ENCODE measurements around the gene TSPAN18.
A peak's percentile ranks its signal among the peaks of the same experiment; 100 is the strongest.

The TSPAN18 gene

GRCh38 chr11:44774731-44775130, 48.0 kb downstream of the TSPAN18 start:
- H3K9ac ChIP-seq (ENCODE audit: low read length): no peak overlapping the region
- no peaks in the 10 kb centered on the region for H3K9me2 ChIP-seq (replicated peaks; ENCODE audit: insufficient read depth, low read length)
- H3K27ac ChIP-seq (ENCODE audit: low read length): no peak overlapping the region

GRCh38 chr11:44775366-44775984, 48.7 kb downstream of the TSPAN18 start:
- H3K9ac ChIP-seq (ENCODE audit: low read length): no peak overlapping the region
- H3K4me2 ChIP-seq (ENCODE audit: low read depth, low read length): no peak overlapping the region
- no peaks in the 10 kb centered on the region for H3K9me2 ChIP-seq (replicated peaks; ENCODE audit: insufficient read depth, low read length)
- no peak overlapping the region for H3K4me3 ChIP-seq (ENCODE audit: low read length)
- no peaks in the 10 kb centered on the region for H3F3A ChIP-seq (ENCODE audit: insufficient read depth, low read length)
- no peaks in the 10 kb centered on the region for H3K4me1 ChIP-seq (ENCODE audit: low read length)
- H3K27me3 ChIP-seq (replicated peaks; ENCODE audit: insufficient read depth, low read length): no peaks in the 10 kb centered on the region
- peak; percentile 38 for DNase-seq
- H3K9me3 ChIP-seq (replicated peaks; ENCODE audit: insufficient read depth, low read length): no peaks in the 10 kb centered on the region
- H4K20me1 ChIP-seq (ENCODE audit: insufficient read depth, low read length): no peaks in the 10 kb centered on the region
- H2AFZ ChIP-seq (ENCODE audit: low read length): no peak overlapping the region
- no peak for TF ChIP-seq EZH2 (optimal IDR thresholded peaks at IDR 0.05; ENCODE audit: low read depth, low read length)
- TF ChIP-seq EZH2phosphoT487 (IDR thresholded peaks at IDR 0.05; ENCODE audit: low read length): no peak
- TF ChIP-seq CTCF (IDR thresholded peaks at IDR 0.05; ENCODE audit: low read length): peak; percentile 56
- H3K36me3 ChIP-seq (replicated peaks; ENCODE audit: insufficient read depth, low read length): no peaks in the 10 kb centered on the region
- H3K27ac ChIP-seq (ENCODE audit: low read length): no peak overlapping the region
- H3K79me2 ChIP-seq (ENCODE audit: low read length): no peaks in the 10 kb centered on the region

More at GRCh38 chr11:44774731-44775130, 48.0 kb downstream of the TSPAN18 start:
- DNase-seq: no peak
- no peaks in the 10 kb centered on the region for H3K9me3 ChIP-seq (replicated peaks; ENCODE audit: insufficient read depth, low read length)
- no peaks in the 10 kb centered on the region for H4K20me1 ChIP-seq (ENCODE audit: insufficient read depth, low read length)
- H3K4me1 ChIP-seq (ENCODE audit: low read length): no peaks in the 10 kb centered on the region
- no peaks in the 10 kb centered on the region for H3K36me3 ChIP-seq (replicated peaks; ENCODE audit: insufficient read depth, low read length)
- no peak overlapping the region for H3K4me2 ChIP-seq (ENCODE audit: low read depth, low read length)
- no peaks in the 10 kb centered on the region for H3K27me3 ChIP-seq (replicated peaks; ENCODE audit: insufficient read depth, low read length)
- no peaks in the 10 kb centered on the region for H3K79me2 ChIP-seq (ENCODE audit: low read length)
- H2AFZ ChIP-seq (ENCODE audit: low read length): no peak overlapping the region
- H3F3A ChIP-seq (ENCODE audit: insufficient read depth, low read length): no peaks in the 10 kb centered on the region
- no peak overlapping the region for H3K4me3 ChIP-seq (ENCODE audit: low read length)
- no peak for TF ChIP-seq EZH2 (optimal IDR thresholded peaks at IDR 0.05; ENCODE audit: low read depth, low read length)
- no peak for TF ChIP-seq CTCF (IDR thresholded peaks at IDR 0.05; ENCODE audit: low read length)

GRCh38 chr11:44775985-44776446, 49.3 kb downstream of the TSPAN18 start:
- Histone ChIP-seq H3F3A (ENCODE audit: insufficient read depth, low read length) (no peaks in the 10 kb centered on the region), H3K27ac (ENCODE audit: low read length) (no peak overlapping the region)

More at GRCh38 chr11:44775985-44776446, 49.3 kb downstream of the TSPAN18 start:
- H3K36me3 ChIP-seq (replicated peaks; ENCODE audit: insufficient read depth, low read length): no peaks in the 10 kb centered on the region
- H2AFZ ChIP-seq (ENCODE audit: low read length): no peak overlapping the region
- no peak for DNase-seq
- H3K4me3 ChIP-seq (ENCODE audit: low read length): no peak overlapping the region
- no peak overlapping the region for H3K4me2 ChIP-seq (ENCODE audit: low read depth, low read length)
- TF ChIP-seq CTCF (IDR thresholded peaks at IDR 0.05; ENCODE audit: low read length) (no peak), EZH2phosphoT487 (IDR thresholded peaks at IDR 0.05; ENCODE audit: low read length) (no peak), EZH2 (optimal IDR thresholded peaks at IDR 0.05; ENCODE audit: low read depth, low read length) (no peak)
- no peak overlapping the region for H3K9ac ChIP-seq (ENCODE audit: low read length)
- H3K27me3 ChIP-seq (replicated peaks; ENCODE audit: insufficient read depth, low read length): no peaks in the 10 kb centered on the region
- H3K4me1 ChIP-seq (ENCODE audit: low read length): no peaks in the 10 kb centered on the region
- H3K9me3 ChIP-seq (replicated peaks; ENCODE audit: insufficient read depth, low read length): no peaks in the 10 kb centered on the region
- no peaks in the 10 kb centered on the region for H4K20me1 ChIP-seq (ENCODE audit: insufficient read depth, low read length)
- no peaks in the 10 kb centered on the region for H3K79me2 ChIP-seq (ENCODE audit: low read length)
- no peaks in the 10 kb centered on the region for H3K9me2 ChIP-seq (replicated peaks; ENCODE audit: insufficient read depth, low read length)
